ENCODE results near the gene GRPEL1. TPM values are rescaled to one million over a fixed set of nuclear protein-coding genes. Genes with fewer than 3 reads are reported as not detected.

The GRPEL1 gene
- total and polyA plus RNA-seq, 2 of the 13 experiments (the other 11 are each of a cell fraction or from before 2014, with no cell fraction given), result 32.3 to 141 TPM

GRCh38 chr4:7042503-7043283 lies 25.2 kb downstream of the GRPEL1 start (continued):
- TF ChIP-seq CREM (IDR thresholded peaks at IDR 0.05) (no peak), CREM (CRISPR knock-in tag; IDR thresholded peaks at IDR 0.05) (no peak), SAFB2 (CRISPR knock-in tag; IDR thresholded peaks at IDR 0.05; ENCODE audit: borderline replicate concordance, low read depth) (no peak), POGZ (CRISPR knock-in tag; IDR thresholded peaks at IDR 0.05) (no peak; the same call in 1 of the 2 replicates), KLF15 (CRISPR knock-in tag; IDR thresholded peaks at IDR 0.05; ENCODE audit: borderline replicate concordance) (no peak), ZNF230 (CRISPR knock-in tag; IDR thresholded peaks at IDR 0.05) (no peak), ZNF354B (CRISPR knock-in tag; IDR thresholded peaks at IDR 0.05) (no peak), ZNF335 (CRISPR knock-in tag; IDR thresholded peaks at IDR 0.05) (no peak), ZNF383 (CRISPR knock-in tag; IDR thresholded peaks at IDR 0.05; ENCODE audit: borderline replicate concordance) (no peak), ZNF207 (IDR thresholded peaks at IDR 0.05; ENCODE audit: borderline replicate concordance) (no peak), SP2 (CRISPR knock-in tag; IDR thresholded peaks at IDR 0.05) (peak; percentile 87), GTF2F1 (IDR thresholded peaks at IDR 0.05; ENCODE audit: low read length) (no peak), ZNF766 (CRISPR knock-in tag; IDR thresholded peaks at IDR 0.05; ENCODE audit: borderline replicate concordance) (no peak), SYNCRIP (IDR thresholded peaks at IDR 0.05; ENCODE audit: insufficient read depth, low read depth, low read length) (no peak), PLRG1 (conservative IDR thresholded peaks at IDR 0.05) (no peak), U2AF2 (IDR thresholded peaks at IDR 0.05; ENCODE audit: low read depth, low read length) (no peak), JUNB (CRISPR knock-in tag; IDR thresholded peaks at IDR 0.05; ENCODE audit: borderline replicate concordance) (no peak), XRCC5 (optimal IDR thresholded peaks at IDR 0.05; ENCODE audit: low read length) (peak; percentile 63), ZNF670 (CRISPR knock-in tag; IDR thresholded peaks at IDR 0.05; ENCODE audit: borderline replicate concordance) (no peak), ATF6 (CRISPR knock-in tag; conservative IDR thresholded peaks at IDR 0.05) (no peak)
- TF ChIP-seq, protein P1, sequence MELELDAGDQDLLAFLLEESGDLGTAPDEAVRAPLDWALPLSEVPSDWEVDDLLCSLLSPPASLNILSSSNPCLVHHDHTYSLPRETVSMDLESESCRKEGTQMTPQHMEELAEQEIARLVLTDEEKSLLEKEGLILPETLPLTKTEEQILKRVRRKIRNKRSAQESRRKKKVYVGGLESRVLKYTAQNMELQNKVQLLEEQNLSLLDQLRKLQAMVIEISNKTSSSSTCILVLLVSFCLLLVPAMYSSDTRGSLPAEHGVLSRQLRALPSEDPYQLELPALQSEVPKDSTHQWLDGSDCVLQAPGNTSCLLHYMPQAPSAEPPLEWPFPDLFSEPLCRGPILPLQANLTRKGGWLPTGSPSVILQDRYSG (CRISPR knock-in tag; IDR thresholded peaks at IDR 0.05), result no peak
- TF ChIP-seq, protein P2, sequence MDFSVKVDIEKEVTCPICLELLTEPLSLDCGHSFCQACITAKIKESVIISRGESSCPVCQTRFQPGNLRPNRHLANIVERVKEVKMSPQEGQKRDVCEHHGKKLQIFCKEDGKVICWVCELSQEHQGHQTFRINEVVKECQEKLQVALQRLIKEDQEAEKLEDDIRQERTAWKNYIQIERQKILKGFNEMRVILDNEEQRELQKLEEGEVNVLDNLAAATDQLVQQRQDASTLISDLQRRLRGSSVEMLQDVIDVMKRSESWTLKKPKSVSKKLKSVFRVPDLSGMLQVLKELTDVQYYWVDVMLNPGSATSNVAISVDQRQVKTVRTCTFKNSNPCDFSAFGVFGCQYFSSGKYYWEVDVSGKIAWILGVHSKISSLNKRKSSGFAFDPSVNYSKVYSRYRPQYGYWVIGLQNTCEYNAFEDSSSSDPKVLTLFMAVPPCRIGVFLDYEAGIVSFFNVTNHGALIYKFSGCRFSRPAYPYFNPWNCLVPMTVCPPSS (IDR thresholded peaks at IDR 0.05), result no peak
- TF ChIP-seq, protein P3, sequence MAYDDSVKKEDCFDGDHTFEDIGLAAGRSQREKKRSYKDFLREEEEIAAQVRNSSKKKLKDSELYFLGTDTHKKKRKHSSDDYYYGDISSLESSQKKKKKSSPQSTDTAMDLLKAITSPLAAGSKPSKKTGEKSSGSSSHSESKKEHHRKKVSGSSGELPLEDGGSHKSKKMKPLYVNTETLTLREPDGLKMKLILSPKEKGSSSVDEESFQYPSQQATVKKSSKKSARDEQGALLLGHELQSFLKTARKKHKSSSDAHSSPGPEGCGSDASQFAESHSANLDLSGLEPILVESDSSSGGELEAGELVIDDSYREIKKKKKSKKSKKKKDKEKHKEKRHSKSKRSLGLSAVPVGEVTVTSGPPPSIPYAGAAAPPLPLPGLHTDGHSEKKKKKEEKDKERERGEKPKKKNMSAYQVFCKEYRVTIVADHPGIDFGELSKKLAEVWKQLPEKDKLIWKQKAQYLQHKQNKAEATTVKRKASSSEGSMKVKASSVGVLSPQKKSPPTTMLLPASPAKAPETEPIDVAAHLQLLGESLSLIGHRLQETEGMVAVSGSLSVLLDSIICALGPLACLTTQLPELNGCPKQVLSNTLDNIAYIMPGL (CRISPR knock-in tag; IDR thresholded peaks at IDR 0.05; ENCODE audit: borderline replicate concordance in 1 of 2, low read depth in 1 of 2), result no peak

All from HepG2 (cell line).